KMS-11 (cell line): ENCODE data around the gene LVRN.

Experiments
- H2AFZ ChIP-seq: fragments of 200-600 bp; sonication (generic); 2 replicates; pipeline ENCODE4 v1.6.1; 2016; ENCODE audit warnings: antibody characterized with exemption, mixed run types, low read depth
- H3K27ac ChIP-seq: fragments of 200-600 bp; sonication (generic); 2 replicates; pipeline ENCODE4 v1.6.1; 2016; ENCODE audit warnings: mild to moderate bottlenecking, mixed run types
- H3K27me3 ChIP-seq: fragments of 200-600 bp; sonication (generic); 2 replicates; pipeline ENCODE4 v1.6.1; 2017; ENCODE audit warnings: mild to moderate bottlenecking, low read depth, mixed run types, moderate library complexity; ENCODE audit not compliant: insufficient read depth
- H3K36me3 ChIP-seq: fragments of 200-600 bp; sonication (generic); 2 replicates; pipeline ENCODE4 v1.6.1; 2017; ENCODE audit warnings: mild to moderate bottlenecking, mixed run types; ENCODE audit not compliant: insufficient read depth
- H3K4me1 ChIP-seq: fragments of 200-600 bp; sonication (generic); 2 replicates; pipeline ENCODE4 v1.6.1; 2016; ENCODE audit warnings: mild to moderate bottlenecking, low read depth, mixed run types; ENCODE audit not compliant: poor library complexity, severe bottlenecking
- H3K4me2 ChIP-seq: fragments of 200-600 bp; sonication (generic); 2 replicates; pipeline ENCODE4 v1.7.0; 2016; ENCODE audit warnings: mild to moderate bottlenecking, mixed run types
- H3K4me3 ChIP-seq: fragments of 200-600 bp; sonication (generic); IDR thresholded peaks from 2 replicates; pipeline ENCODE4 v1.6.1; 2017; ENCODE audit warnings: low read depth, low read length, mixed read lengths; ENCODE audit not compliant: insufficient read depth
- H3K79me2 ChIP-seq: fragments of 200-600 bp; sonication (generic); 2 replicates; pipeline ENCODE4 v1.6.1; 2016; ENCODE audit warnings: low read depth, mixed run types; ENCODE audit not compliant: insufficient read depth
- H3K9ac ChIP-seq: fragments of 200-600 bp; sonication (generic); 2 replicates; pipeline ENCODE4 v1.6.1; 2016; ENCODE audit warnings: mild to moderate bottlenecking, mixed run types
- H4K20me1 ChIP-seq: fragments of 200-600 bp; sonication (generic); 2 replicates; pipeline ENCODE4 v1.6.1; 2016; ENCODE audit warnings: mild to moderate bottlenecking, mixed run types; ENCODE audit not compliant: insufficient read depth
- CTCF ChIP-seq: fragments of 200-600 bp; sonication (generic); conservative IDR thresholded peaks from 2 replicates; pipeline ENCODE4 v1.6.1; 2017; ENCODE audit warnings: low read depth, mild to moderate bottlenecking, antibody characterized with exemption, low read length, moderate library complexity, mixed read lengths

The LVRN gene

GRCh38 chr5:115977988-115978387, 15.7 kb downstream of the LVRN start:
- Histone ChIP-seq H4K20me1 (no peaks in the 10 kb centered on the region), H3K27me3 (no peaks in the 10 kb centered on the region), H2AFZ (peak overlapping the region; percentile 44), H3K27ac (peak overlapping the region; percentile 36; the same call in 1 of the 2 replicates), H3K4me3 (no peak overlapping the region), H3K36me3 (no peaks in the 10 kb centered on the region), H3K9ac (no peak overlapping the region), H3K4me1 (peaks cover 25% of the 10 kb centered on the region), H3K4me2 (peak overlapping the region; percentile 50), H3K79me2 (no peaks in the 10 kb centered on the region)
- no peak for TF ChIP-seq CTCF

- no peak overlapping the region for H3K27ac ChIP-seq
- TF ChIP-seq CTCF, result no peak
- no peaks in the 10 kb centered on the region for H3K27me3 ChIP-seq
- H3K36me3 ChIP-seq, result no peaks in the 10 kb centered on the region
- H3K4me2 ChIP-seq, result no peak overlapping the region
- no peak overlapping the region for H3K4me3 ChIP-seq
- no peaks in the 10 kb centered on the region for H3K79me2 ChIP-seq
- H3K9ac ChIP-seq, result no peak overlapping the region
- H2AFZ ChIP-seq, result no peak overlapping the region
- H3K4me1 ChIP-seq, result peaks cover 25% of the 10 kb centered on the region
- H4K20me1 ChIP-seq, result no peaks in the 10 kb centered on the region
Measured at GRCh38 chr5:115978779-115979178, 16.5 kb downstream of the LVRN start.

- Histone ChIP-seq H3K4me3 (no peak overlapping the region), H3K4me1 (peaks cover 25% of the 10 kb centered on the region), H3K79me2 (no peaks in the 10 kb centered on the region), H4K20me1 (no peaks in the 10 kb centered on the region), H3K27ac (no peak overlapping the region), H2AFZ (no peak overlapping the region), H3K4me2 (no peak overlapping the region), H3K27me3 (no peaks in the 10 kb centered on the region), H3K9ac (no peak overlapping the region), H3K36me3 (no peaks in the 10 kb centered on the region)
- no peak for TF ChIP-seq CTCF
Measured at GRCh38 chr5:115979201-115980041, 17.1 kb downstream of the LVRN start.

- H3K27me3 ChIP-seq, result no peaks in the 10 kb centered on the region
- peaks cover 3% of the 10 kb centered on the region for H3K4me1 ChIP-seq
- no peak overlapping the region for H3K4me2 ChIP-seq
- no peaks in the 10 kb centered on the region for H3K36me3 ChIP-seq
- H2AFZ ChIP-seq, result no peak overlapping the region
- H3K9ac ChIP-seq, result no peak overlapping the region
- no peaks in the 10 kb centered on the region for H4K20me1 ChIP-seq
- H3K79me2 ChIP-seq, result no peaks in the 10 kb centered on the region
- H3K4me3 ChIP-seq, result no peak overlapping the region
- TF ChIP-seq CTCF, result no peak
- H3K27ac ChIP-seq, result no peak overlapping the region
Measured at GRCh38 chr5:115983519-115983918, 21.2 kb downstream of the LVRN start.
